Activated naive CD8-positive, alpha-beta T cell treated with anti-CD3 and anti-CD28 coated beads, Interleukin-2, amount 50 U/mL, for 16 hours (primary cell): ENCODE data around the gene ATP8A1.
"Not testable (repeated sequence)": the region's sequence is repeated elsewhere in the genome, so short reads cannot be mapped to it uniquely, and the experiment has no call there.

Experiments used
- DNase-seq: peaks from one replicate; pipeline ENCODE4 v3.0.0-alpha.2; 2020; ENCODE audit warnings: low read depth, low spot score

The ATP8A1 gene

DNA sequence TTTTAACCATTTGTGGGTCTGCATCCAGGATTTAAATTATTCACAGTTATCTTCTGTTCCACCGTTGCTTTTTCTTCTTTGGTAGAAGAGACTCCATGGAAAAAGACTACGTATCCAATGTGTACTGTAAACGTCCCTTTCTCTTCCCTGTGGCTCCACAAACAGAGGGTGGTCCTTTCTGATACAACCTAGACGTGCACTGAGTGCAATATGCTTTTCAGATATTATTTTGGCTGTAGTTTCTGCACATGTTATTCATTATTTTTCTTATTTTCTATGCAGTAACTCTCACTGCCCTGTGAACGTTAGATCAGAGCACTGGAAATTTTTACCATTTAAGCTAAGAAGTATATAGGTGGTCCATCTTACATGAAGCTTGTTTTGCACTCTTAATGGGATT lies 186.9 kb downstream of the ATP8A1 start:
- DNase-seq, result no peak

- not testable (repeated sequence) for DNase-seq
Observed at GRCh38 chr4:42467777-42468176, 189.1 kb downstream of the ATP8A1 start.

DNA sequence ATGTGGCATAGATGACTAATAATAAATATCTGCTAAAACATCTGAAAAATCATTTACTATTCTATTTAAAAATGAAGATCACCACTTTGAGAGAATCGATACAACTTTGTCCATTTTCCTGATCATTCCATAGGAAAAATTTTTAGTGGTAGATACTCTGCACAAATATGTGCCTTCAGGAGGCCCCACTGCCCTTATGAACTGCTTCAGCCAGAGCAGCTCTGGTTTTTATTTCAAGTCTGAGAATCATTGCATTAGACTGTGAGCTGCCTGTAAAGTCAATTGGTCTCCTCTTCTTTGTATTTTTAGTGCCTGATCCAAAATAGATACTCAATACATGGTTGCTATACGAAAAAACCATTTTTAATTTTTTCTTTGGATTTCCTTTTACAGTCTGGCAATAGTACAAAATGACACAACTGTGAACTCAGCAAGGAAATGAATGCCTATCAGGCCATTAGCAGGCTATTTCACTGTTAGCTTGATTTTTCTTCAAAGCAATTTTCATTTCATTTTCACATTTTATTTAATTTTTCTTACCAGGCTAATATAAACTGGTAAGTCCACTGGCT lies 190.5 kb downstream of the ATP8A1 start:
- DNase-seq, result no peak

GRCh38 chr4:42464550-42465094 lies 192.3 kb downstream of the ATP8A1 start:
- DNase-seq, result no peak

- not testable (repeated sequence) for DNase-seq
Observed at GRCh38 chr4:42461216-42461615, 195.7 kb downstream of the ATP8A1 start.

DNA sequence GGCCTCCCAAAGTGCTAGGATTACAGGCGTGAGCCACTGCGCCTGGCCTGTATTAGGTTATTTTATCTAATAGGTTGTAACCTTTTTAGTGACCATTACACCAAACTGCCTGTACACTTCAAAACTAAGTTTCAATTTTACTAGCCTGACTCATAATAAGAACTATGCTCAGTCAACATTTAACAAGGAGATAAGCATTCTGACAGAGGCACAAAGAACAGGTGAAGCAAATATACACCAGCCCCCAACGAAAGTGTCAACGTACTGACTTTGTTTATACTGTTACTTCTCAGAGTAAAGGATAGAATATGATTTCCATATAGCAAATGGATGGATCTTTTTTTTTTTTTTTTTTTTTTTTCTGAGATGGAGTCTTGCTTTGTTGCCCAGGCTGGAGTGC lies 196.9 kb downstream of the ATP8A1 start:
- DNase-seq, result no peak

GRCh38 chr4:42458657-42459056 lies 198.2 kb downstream of the ATP8A1 start:
- DNase-seq, result no peak

DNA sequence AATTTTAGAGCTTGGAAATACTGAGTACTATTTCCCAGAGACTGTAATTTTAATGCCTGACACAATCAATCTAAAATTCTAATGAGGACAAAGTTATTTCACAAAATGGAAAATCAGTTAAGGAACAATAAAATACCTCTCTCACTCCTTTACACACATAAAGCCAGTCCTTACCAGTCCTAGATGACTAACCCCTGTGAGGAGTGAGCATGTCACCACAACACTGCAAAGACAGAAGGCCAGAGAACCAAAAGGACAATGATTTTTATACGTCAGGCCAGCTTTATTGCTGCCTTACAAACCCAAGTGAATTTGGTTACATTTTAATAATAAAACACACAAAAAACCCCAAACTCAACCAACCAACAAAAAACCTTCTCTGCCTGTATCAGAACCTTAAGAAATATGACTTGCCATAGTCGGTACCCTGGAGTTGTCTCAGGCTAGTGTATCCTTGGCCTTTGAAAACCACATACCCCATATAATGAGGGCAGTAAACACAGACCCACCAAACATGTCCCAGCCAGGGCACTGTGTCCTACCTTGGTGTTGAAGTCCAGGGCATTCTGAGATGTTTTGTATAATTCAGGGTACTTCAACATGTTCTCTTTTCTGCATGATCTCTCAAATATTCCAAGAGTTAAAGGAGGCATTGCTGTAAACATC lies 202.0 kb downstream of the ATP8A1 start:
- DNase-seq, result no peak

DNA sequence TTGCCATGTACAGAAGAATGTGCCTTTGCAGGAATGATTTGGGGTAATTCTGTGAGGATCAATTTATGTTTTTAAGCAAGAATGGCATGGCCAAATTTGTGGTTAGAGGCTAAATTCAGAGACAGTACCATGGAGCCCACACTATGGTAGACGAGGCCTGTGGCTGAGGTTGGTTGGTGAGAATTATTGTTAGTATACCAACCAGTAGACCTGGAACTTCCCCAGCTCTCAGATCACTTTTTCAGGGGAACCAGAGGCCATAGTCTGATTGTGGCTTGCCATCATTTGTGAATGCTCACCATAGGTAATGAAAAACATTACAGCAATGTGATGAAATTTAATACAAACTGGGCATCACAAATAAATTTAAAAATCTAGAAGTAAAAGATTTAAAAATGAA lies 203.3 kb downstream of the ATP8A1 start:
- DNase-seq, result no peak

DNA sequence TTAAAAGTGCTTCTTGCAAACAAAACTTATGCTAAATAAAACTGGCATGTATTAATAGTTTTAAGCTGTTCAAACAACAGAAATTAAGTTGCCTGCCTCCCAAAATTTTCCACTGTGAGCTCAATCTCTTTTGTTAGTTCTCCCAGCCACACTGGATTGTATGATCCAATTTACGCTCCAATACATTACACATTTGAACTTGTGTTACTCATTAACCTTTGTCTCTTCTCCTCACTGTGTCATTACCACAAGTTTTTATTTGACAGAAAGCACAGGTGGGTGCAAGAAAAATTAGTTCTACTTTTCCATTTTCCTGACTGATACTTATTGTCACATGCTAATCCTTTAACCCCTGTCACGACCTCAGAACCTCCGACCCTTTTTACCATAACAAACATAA lies 204.1 kb downstream of the ATP8A1 start:
- no peak for DNase-seq

DNA sequence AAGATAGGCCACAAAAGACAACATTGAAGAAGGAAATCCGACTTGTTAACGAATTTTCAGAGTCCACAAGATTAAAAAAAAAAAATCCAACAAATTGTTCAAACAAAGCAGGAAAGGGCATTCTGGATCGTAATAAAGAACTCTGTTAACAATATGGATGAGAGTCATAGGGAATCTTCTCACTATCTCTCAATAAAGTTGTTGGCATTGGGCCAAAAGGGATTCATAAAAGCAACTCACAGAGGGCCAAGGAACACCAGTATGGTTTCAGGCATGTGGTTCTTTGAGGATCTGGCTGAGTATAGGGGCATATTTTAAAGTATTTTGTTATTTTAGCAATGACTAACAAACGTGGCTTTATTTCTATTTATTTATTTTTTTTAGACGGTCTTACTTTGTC lies 210.1 kb downstream of the ATP8A1 start:
- no peak for DNase-seq

DNA sequence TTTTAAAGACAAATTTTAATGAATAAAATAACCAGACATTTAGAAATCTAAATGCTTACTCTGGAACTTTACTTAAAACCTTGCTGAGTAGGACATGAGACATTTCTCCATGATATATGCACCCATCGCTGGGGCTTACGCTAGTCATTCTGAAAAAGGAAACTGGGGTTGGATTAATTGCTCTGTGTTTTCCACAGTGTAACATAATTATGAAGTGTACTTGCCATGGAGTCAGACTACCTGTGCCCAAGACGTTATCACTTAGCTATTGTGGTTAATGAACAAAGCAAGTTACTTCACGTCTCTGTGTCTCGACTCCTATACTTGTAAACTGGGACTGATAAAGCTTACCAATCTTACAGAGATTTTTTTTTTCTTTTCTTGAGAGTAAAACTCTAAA lies 211.9 kb downstream of the ATP8A1 start:
- DNase-seq, result no peak

DNA sequence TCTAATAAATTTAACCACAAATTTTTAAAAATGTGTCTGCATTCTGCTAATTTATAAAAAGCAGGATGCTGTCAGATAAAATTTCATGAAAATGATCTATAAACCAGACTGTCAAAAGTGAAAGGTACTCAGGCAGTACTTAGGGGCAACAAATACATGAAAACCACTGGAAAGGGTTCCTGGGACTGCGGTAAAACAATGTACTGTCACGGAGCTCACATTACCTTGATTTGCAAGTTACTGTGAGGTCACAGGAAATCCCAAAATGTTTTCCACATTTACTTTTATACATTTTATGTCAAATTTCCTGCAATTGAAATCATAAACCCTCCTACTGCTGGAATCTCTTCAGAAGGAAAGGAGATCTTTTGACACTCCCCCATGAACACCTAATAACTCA lies 214.3 kb downstream of the ATP8A1 start:
- no peak for DNase-seq

GRCh38 chr4:42440083-42440482 lies 216.8 kb downstream of the ATP8A1 start:
- DNase-seq, result no peak

- DNase-seq, result no peak
Observed at GRCh38 chr4:42436928-42437565, 219.9 kb downstream of the ATP8A1 start.

GRCh38 chr4:42428036-42428435 lies 228.9 kb downstream of the ATP8A1 start:
- no peak for DNase-seq

GRCh38 chr4:42425146-42426065 lies 231.5 kb downstream of the ATP8A1 start:
- DNase-seq, result no peak

DNA sequence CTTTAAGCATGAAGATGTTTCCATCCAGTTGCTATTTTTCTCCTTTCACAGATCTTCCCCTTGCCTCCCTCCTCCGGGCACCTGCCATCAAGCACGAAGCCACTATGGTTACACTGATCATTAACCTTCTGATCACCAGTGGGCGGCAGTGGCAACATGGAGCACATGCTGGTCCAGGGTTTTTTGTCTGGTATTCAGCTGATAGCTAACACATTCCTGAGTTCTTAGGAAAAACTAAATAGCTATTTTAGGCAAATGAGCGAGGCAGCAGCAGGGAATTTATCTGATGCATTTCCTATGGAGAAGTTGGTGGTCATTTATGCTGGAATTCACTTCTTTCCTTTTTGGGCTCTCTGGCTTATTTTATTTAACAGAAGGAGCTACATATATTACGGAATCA lies 236.8 kb downstream of the ATP8A1 start:
- DNase-seq, result no peak

- no peak for DNase-seq
Observed at GRCh38 chr4:42417550-42417949, 239.4 kb downstream of the ATP8A1 start.

GRCh38 chr4:42416017-42416416 lies 240.9 kb downstream of the ATP8A1 start:
- DNase-seq, result no peak

DNA sequence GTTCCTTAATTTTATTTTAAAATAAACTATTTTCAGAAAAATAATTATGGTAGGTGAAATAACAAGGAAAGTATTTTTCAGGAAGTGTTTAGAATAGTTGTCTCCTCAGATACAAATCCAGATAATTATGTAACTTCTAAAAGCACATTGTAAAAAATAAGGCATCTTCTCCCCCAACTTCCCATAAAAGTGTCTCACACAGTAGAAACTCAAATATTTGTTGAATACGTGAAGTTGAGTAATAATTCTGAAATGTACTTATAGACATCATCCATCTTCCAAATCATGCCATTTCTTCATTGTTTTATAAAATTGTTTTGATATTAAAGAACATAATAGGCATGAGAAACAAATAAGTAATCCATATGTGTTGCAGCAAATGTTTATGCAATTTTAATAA lies 241.6 kb downstream of the ATP8A1 start:
- no peak for DNase-seq

DNA sequence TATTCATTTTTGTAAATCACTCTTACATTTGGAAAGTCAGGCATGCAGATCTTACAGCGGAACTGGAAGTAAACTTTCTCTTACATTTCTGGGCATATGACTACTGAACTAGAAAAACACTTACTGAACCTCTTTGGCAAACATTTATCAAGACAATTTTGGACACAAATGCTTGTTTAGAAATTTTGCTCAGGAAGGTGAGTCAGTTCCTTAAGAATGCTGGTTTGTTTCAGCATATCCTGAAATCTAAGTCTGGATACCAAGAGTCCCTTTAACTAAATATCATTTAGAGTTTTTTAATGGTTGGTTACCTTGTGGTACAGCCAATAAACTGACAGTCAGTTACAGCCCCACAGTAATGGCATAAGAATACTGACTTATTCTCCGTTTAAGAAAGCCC lies 244.7 kb downstream of the ATP8A1 start:
- no peak for DNase-seq
